HCT116 (cell line): Measurements from ENCODE around the gene ZNF576. TPM values are rescaled to one million over a fixed set of nuclear protein-coding genes. Genes with fewer than 3 reads are reported as not detected.

Experiments
- ATAC-seq: fragments of 200-7000 bp; cut with Tn5 transposase; 2 replicates; pipeline ENCODE4 v1.9.1; 2020; ENCODE audit warnings: mild to moderate bottlenecking, moderate library complexity
- BruUV-seq: library from RNA; stranded (reverse); fragments of 400-500 nt; replicated peaks from 2 replicates; lab custom pipeline; 2021; lab: Mats Ljungman, UMichigan
- CTCF ChIA-PET: fragments of 300-600 bp; sonication (Branson Sonifier 250); formaldehyde crosslinking; loops from one replicate; lab custom pipeline; 2021; ENCODE audit warnings: antibody characterized with exemption; lab: Charles Lee
- POLR2A ChIA-PET: fragments of 300-600, 350-600 bp; sonication (Branson Sonifier 250); formaldehyde crosslinking; loops from one replicate; lab custom pipeline; 2021; ENCODE audit warnings: antibody characterized with exemption; lab: Charles Lee
- RAD21 ChIA-PET, 2 experiments: fragments of 300-600 bp; sonication (Branson Sonifier 250); formaldehyde crosslinking; loops; one replicate each; lab custom pipeline; 2023; ENCODE audit warnings: low total read pairs in 2 of 2; ENCODE audit not compliant: uncharacterized antibody in 2 of 2, unreplicated experiment in 2 of 2, low non-redundant PET in 1 of 2; lab: Charles Lee
- DNase-seq: peaks from one replicate; pipeline ENCODE4 v3.0.0-alpha.2; 2010; ENCODE audit warnings: low read depth, low spot score
- H2AFZ ChIP-seq: fragments of 200-600 bp; shearing (Covaris generic), sonication (generic); 2 replicates; pipeline ENCODE4 v1.6.1; 2017; ENCODE audit warnings: low read depth, mixed run types, mixed read lengths, antibody characterized with exemption, low read length; ENCODE audit not compliant: poor library complexity, severe bottlenecking
- H3K27ac ChIP-seq: 2 replicates; pipeline ENCODE4 v1.5.1; 2012; ENCODE audit warnings: low read depth, low read length
- H3K27me3 ChIP-seq: fragments of 200-600 bp; sonication (generic); 2 replicates; pipeline ENCODE4 v1.6.1; 2016; ENCODE audit warnings: mixed run types, low read length, mixed read lengths; ENCODE audit not compliant: insufficient read depth
- H3K36me3 ChIP-seq, 2 experiments: fragments of 200-500 bp in 1 of 2; fragments of 200-600 bp in 1 of 2; sonication (Bioruptor generic) in 1 of 2; sonication (generic) in 1 of 2; 2 replicates each; pipeline versions ENCODE4 v1.5.1 to v1.6.1; 2014 to 2016; ENCODE audit warnings: low read length in 2 of 2, inconsistent platforms in 1 of 2, mixed read lengths in 1 of 2, mixed run types in 1 of 2; ENCODE audit not compliant: insufficient read depth in 2 of 2, control insufficient read depth in 1 of 2
- H3K4me1 ChIP-seq, 2 experiments: fragments of 200-600 bp in 1 of 2; sonication (generic) in 1 of 2; 2 replicates each; pipeline versions ENCODE4 v1.5.1 to v1.6.1; 2012 to 2017; ENCODE audit warnings: low read length in 2 of 2, inconsistent platforms in 1 of 2, mild to moderate bottlenecking in 1 of 2, mixed read lengths in 1 of 2, mixed run types in 1 of 2, moderate library complexity in 1 of 2; ENCODE audit not compliant: insufficient read depth in 2 of 2, control insufficient read depth in 1 of 2
- H3K4me2 ChIP-seq: fragments of 200-600 bp; sonication (generic); 2 replicates; pipeline ENCODE4 v1.6.1; 2017; ENCODE audit warnings: mixed run types, low read length, mixed read lengths
- H3K4me3 ChIP-seq, 2 experiments: fragments of 200-600 bp in 1 of 2; sonication (generic) in 1 of 2; replicated peaks in 1 of 2; 2 replicates each; pipeline ENCODE4 v1.5.1; 2011 to 2016; ENCODE audit warnings: low read length in 2 of 2, control low read depth in 1 of 2, low read depth in 1 of 2, mild to moderate bottlenecking in 1 of 2, mixed read lengths in 1 of 2, mixed run types in 1 of 2
- H3K79me2 ChIP-seq: fragments of 200-600 bp; sonication (generic); 2 replicates; pipeline ENCODE4 v1.6.1; 2017; ENCODE audit warnings: mild to moderate bottlenecking, mixed run types, low read length, moderate library complexity, mixed read lengths; ENCODE audit not compliant: insufficient read depth
- H3K9ac ChIP-seq: fragments of 200-600 bp; sonication (generic); 2 replicates; pipeline ENCODE4 v1.6.1; 2016; ENCODE audit warnings: low read length, mixed read lengths
- H3K9me2 ChIP-seq: fragments of 200-600 bp; sonication (generic), shearing (Covaris generic); 2 replicates; pipeline ENCODE4 v1.6.1; 2017; ENCODE audit warnings: mixed run types, mild to moderate bottlenecking, moderate library complexity; ENCODE audit not compliant: insufficient read depth
- H3K9me3 ChIP-seq, 2 experiments: fragments of 200-500 bp in 1 of 2; fragments of 200-600 bp in 1 of 2; sonication (Bioruptor generic) in 1 of 2; sonication (generic) in 1 of 2; 2 replicates each; pipeline ENCODE4 v1.6.1; 2014 to 2017; ENCODE audit warnings: low read length in 2 of 2, mixed read lengths in 2 of 2, inconsistent platforms in 1 of 2, low read depth in 1 of 2, mild to moderate bottlenecking in 1 of 2, mixed run types in 1 of 2, moderate library complexity in 1 of 2; ENCODE audit not compliant: control insufficient read depth in 1 of 2, insufficient read depth in 1 of 2
- H4K20me1 ChIP-seq: fragments of 200-600 bp; sonication (generic), shearing (Covaris generic); 2 replicates; pipeline ENCODE4 v1.6.1; 2017; ENCODE audit warnings: mixed run types, mild to moderate bottlenecking, moderate library complexity; ENCODE audit not compliant: insufficient read depth
- ATF3 ChIP-seq: IDR thresholded peaks from 2 replicates; pipeline ENCODE4 v1.6.1; 2012
- CTCF ChIP-seq, 3 experiments: fragments of 200-600 bp in 1 of 3; sonication (generic) in 1 of 3; IDR thresholded peaks in 2 of 3; conservative IDR thresholded peaks in 1 of 3; 2 replicates each; pipeline ENCODE4 v1.5.1; 2012 to 2017; ENCODE audit warnings: low read depth in 2 of 3, low read length in 2 of 3, antibody characterized with exemption in 1 of 3, borderline replicate concordance in 1 of 3, control low read depth in 1 of 3, mild to moderate bottlenecking in 1 of 3, mixed read lengths in 1 of 3, mixed run types in 1 of 3, moderate library complexity in 1 of 3; ENCODE audit not compliant: insufficient read depth in 1 of 3
- EGR1 ChIP-seq: IDR thresholded peaks from 2 replicates; pipeline ENCODE4 v1.6.1; 2012; ENCODE audit warnings: low read depth
- EZH2 ChIP-seq: fragments of 200-600 bp; sonication (generic); IDR thresholded peaks from 2 replicates; pipeline ENCODE4 v1.6.1; 2017; ENCODE audit warnings: antibody characterized with exemption, mixed run types
- FOSL1 ChIP-seq: IDR thresholded peaks from 2 replicates; pipeline ENCODE4 v1.6.1; 2012; ENCODE audit warnings: low read depth
- POLR2AphosphoS5 ChIP-seq: IDR thresholded peaks from 2 replicates; pipeline ENCODE4 v1.6.1; 2011; ENCODE audit warnings: mild to moderate bottlenecking, low read depth, low read length, moderate library complexity
- SIN3A ChIP-seq: IDR thresholded peaks from 2 replicates; pipeline ENCODE4 v1.6.1; 2012; ENCODE audit warnings: low read depth
- YY1 ChIP-seq: IDR thresholded peaks from 2 replicates; pipeline ENCODE4 v1.6.1; 2011; ENCODE audit warnings: low read length, low read depth, moderate library complexity, mild to moderate bottlenecking; ENCODE audit not compliant: insufficient replicate concordance; ENCODE audit errors: extremely low read depth
- ZNF274 ChIP-seq: fragments of 200-500 bp; sonication (Bioruptor generic); IDR thresholded peaks from 2 replicates; pipeline ENCODE4 v1.6.1; 2014; ENCODE audit warnings: mild to moderate bottlenecking, low read depth, low read length, inconsistent platforms
- intact Hi-C: fragments of 100-400 bp; cut with micrococcal nuclease; formaldehyde crosslinking; loops from 2 replicates; pipeline ENCODE4 v1.10.0; 2022
- total RNA-seq: library from RNA; stranded (reverse); gene quantifications from one replicate; pipeline ENCODE4 v1.2.1, GENCODE V29; 2021; ENCODE audit not compliant: unreplicated experiment
- TF ChIP-seq, protein P1 (sequence below): IDR thresholded peaks from 2 replicates; pipeline ENCODE4 v1.6.1; 2011; ENCODE audit warnings: mild to moderate bottlenecking, low read length, moderate library complexity; ENCODE audit not compliant: insufficient replicate concordance; ENCODE audit errors: extremely low read depth
- TF ChIP-seq, protein P2 (sequence below): IDR thresholded peaks from 2 replicates; pipeline ENCODE4 v1.6.1; 2012; ENCODE audit warnings: low read depth
- TF ChIP-seq, protein P3 (sequence below): IDR thresholded peaks from 2 replicates; pipeline ENCODE4 v1.6.1; 2012

ZNF576 gene
- total RNA-seq, 1 experiment from 2014 or later = 11.2 TPM

GRCh38 chr19:43570174-43570791 is 26.1 kb upstream of the ZNF576 start (continued):
- TF ChIP-seq CTCF (IDR thresholded peaks at IDR 0.05 in 2 of 3, conservative IDR thresholded peaks at IDR 0.05 in 1 of 3; ENCODE audit: borderline replicate concordance in 1 of 3, insufficient read depth in 1 of 3, low read depth in 2 of 3, low read length in 2 of 3) (no peak), SIN3A (no peak)

DNA sequence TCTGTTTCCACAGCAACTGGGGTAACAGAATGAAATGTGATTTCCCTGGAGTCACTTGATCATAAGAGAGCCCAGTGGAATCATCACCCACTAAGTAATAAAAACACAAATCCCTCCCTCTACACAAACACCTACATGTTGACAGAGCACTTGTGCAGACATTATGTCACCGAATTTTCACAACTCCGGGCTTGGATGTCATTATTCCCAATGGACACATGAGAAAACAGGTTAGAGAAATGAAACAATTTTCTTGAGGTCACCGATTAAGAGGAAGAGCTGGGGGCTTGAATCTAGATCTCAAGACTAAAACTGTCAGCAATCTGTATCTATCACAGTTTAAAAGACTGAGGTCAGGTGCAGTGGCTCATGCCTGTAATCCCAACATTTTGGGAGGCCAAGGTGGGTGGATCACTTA is 24.2 kb upstream of the ZNF576 start:
- BruUV-seq = no TSS peak
- TF ChIP-seq, protein P1, sequence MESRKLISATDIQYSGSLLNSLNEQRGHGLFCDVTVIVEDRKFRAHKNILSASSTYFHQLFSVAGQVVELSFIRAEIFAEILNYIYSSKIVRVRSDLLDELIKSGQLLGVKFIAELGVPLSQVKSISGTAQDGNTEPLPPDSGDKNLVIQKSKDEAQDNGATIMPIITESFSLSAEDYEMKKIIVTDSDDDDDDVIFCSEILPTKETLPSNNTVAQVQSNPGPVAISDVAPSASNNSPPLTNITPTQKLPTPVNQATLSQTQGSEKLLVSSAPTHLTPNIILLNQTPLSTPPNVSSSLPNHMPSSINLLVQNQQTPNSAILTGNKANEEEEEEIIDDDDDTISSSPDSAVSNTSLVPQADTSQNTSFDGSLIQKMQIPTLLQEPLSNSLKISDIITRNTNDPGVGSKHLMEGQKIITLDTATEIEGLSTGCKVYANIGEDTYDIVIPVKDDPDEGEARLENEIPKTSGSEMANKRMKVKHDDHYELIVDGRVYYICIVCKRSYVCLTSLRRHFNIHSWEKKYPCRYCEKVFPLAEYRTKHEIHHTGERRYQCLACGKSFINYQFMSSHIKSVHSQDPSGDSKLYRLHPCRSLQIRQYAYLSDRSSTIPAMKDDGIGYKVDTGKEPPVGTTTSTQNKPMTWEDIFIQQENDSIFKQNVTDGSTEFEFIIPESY = no peak
- TF ChIP-seq POLR2AphosphoS5 = no peak
- TF ChIP-seq YY1 = no peak
- TF ChIP-seq, protein P2, sequence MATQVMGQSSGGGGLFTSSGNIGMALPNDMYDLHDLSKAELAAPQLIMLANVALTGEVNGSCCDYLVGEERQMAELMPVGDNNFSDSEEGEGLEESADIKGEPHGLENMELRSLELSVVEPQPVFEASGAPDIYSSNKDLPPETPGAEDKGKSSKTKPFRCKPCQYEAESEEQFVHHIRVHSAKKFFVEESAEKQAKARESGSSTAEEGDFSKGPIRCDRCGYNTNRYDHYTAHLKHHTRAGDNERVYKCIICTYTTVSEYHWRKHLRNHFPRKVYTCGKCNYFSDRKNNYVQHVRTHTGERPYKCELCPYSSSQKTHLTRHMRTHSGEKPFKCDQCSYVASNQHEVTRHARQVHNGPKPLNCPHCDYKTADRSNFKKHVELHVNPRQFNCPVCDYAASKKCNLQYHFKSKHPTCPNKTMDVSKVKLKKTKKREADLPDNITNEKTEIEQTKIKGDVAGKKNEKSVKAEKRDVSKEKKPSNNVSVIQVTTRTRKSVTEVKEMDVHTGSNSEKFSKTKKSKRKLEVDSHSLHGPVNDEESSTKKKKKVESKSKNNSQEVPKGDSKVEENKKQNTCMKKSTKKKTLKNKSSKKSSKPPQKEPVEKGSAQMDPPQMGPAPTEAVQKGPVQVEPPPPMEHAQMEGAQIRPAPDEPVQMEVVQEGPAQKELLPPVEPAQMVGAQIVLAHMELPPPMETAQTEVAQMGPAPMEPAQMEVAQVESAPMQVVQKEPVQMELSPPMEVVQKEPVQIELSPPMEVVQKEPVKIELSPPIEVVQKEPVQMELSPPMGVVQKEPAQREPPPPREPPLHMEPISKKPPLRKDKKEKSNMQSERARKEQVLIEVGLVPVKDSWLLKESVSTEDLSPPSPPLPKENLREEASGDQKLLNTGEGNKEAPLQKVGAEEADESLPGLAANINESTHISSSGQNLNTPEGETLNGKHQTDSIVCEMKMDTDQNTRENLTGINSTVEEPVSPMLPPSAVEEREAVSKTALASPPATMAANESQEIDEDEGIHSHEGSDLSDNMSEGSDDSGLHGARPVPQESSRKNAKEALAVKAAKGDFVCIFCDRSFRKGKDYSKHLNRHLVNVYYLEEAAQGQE = no peak
- no peak for TF ChIP-seq ZNF274
- no peak for TF ChIP-seq EZH2
- no peak for TF ChIP-seq FOSL1
- TF ChIP-seq, protein P3, sequence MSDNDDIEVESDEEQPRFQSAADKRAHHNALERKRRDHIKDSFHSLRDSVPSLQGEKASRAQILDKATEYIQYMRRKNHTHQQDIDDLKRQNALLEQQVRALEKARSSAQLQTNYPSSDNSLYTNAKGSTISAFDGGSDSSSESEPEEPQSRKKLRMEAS = no peak
- TF ChIP-seq CTCF (IDR thresholded peaks at IDR 0.05 in 2 of 3, conservative IDR thresholded peaks at IDR 0.05 in 1 of 3; ENCODE audit: borderline replicate concordance in 1 of 3, insufficient read depth in 1 of 3, low read depth in 2 of 3, low read length in 2 of 3) = no peak
- no peak for TF ChIP-seq ATF3
- no peak for TF ChIP-seq EGR1

More for the DNA sequence above, 24.2 kb upstream of the ZNF576 start:
- H3K27ac ChIP-seq = no peak overlapping the region
- intact Hi-C loops = no loop called here
- ATAC-seq (no peak), DNase-seq (no peak)
- no peak overlapping the region for H3K9ac ChIP-seq
- no peaks in the 10 kb centered on the region for H3K9me3 ChIP-seq
- H4K20me1 ChIP-seq = no peaks in the 10 kb centered on the region
- RAD21 ChIA-PET = no interaction called here
- POLR2A ChIA-PET = no interaction called here
- H3K27me3 ChIP-seq = no peaks in the 10 kb centered on the region
- no peaks in the 10 kb centered on the region for H3K9me2 ChIP-seq
- H3K4me3 ChIP-seq = no peak overlapping the region
- peaks cover 10% of the 10 kb centered on the region; the same call in 1 of the 2 replicates for H3K79me2 ChIP-seq
- no peak overlapping the region for H3K4me2 ChIP-seq
- no peak overlapping the region for H2AFZ ChIP-seq
- no peaks in the 10 kb centered on the region for H3K36me3 ChIP-seq
- CTCF ChIA-PET = no interaction called here
- H3K4me1 ChIP-seq = peaks cover 11 to 14% of the 10 kb centered on the region in 2 experiments
